Body of pancreas (tissue), 4 donors: ENCODE results near the gene ZNF324B.

Experiments used
- CTCF ChIP-seq, 7 experiments: fragments of 450-650 bp in 4 of 7; fragments of 200-600 bp in 3 of 7; sonication (generic) in 3 of 7; IDR thresholded peaks; one replicate each; pipeline ENCODE4 v1.5.1; 2016 to 2019; ENCODE audit warnings: antibody characterized with exemption in 7 of 7
- POLR2A ChIP-seq, 3 donors: fragments of 450-650 bp; IDR thresholded peaks; one replicate each; pipeline ENCODE4 v1.6.1; 2016; ENCODE audit warnings: antibody characterized with exemption in 3 of 3, mild to moderate bottlenecking in 2 of 3

GRCh38 chr19:58453743-58454142, 2.3 kb downstream of the ZNF324B start:
- no peak for TF ChIP-seq CTCF (IDR thresholded peaks at IDR 0.05)
- no peak for TF ChIP-seq POLR2A (IDR thresholded peaks at IDR 0.05)
